Testis (tissue), 3 donors: Measurements from ENCODE around the gene FBXO48. TPM values are rescaled to one million over a fixed set of nuclear protein-coding genes. Genes with fewer than 3 reads are reported as not detected.

Experiments used
- DNase-seq: peaks from one replicate; pipeline ENCODE4 v3.0.0-alpha.2; 2019
- H3K27ac ChIP-seq, 2 donors: fragments of 200-600 bp; sonication (generic); one replicate each; pipeline ENCODE4 v1.5.1; 2019
- H3K27me3 ChIP-seq: fragments of 200-600 bp; sonication (generic); one replicate; pipeline ENCODE4 v1.5.1; 2019
- H3K36me3 ChIP-seq: fragments of 200-600 bp; sonication (generic); one replicate; pipeline ENCODE4 v1.5.1; 2017; ENCODE audit warnings: low read depth; ENCODE audit errors: missing control alignments
- H3K4me1 ChIP-seq: fragments of 200-600 bp; sonication (generic); one replicate; pipeline ENCODE4 v1.5.1; 2019
- H3K4me3 ChIP-seq, 2 donors: fragments of 200-600 bp; sonication (generic); one replicate each; pipeline ENCODE4 v1.5.1; 2017 to 2019
- H3K9me3 ChIP-seq: fragments of 200-600 bp; sonication (generic); one replicate; pipeline ENCODE4 v1.5.1; 2017
- POLR2A ChIP-seq: fragments of 450-650 bp; IDR thresholded peaks from one replicate; pipeline ENCODE4 v1.6.1; 2017; ENCODE audit warnings: antibody characterized with exemption, mild to moderate bottlenecking, moderate library complexity
- WGBS, 2 donors: methylation state at CpG; one replicate each; pipeline ENCODE4 v1.1.5; 2018; 5-methylcytosine and 5-hydroxymethylcytosine counted together
- intact Hi-C: fragments of 100-400 bp; cut with DNase I; formaldehyde crosslinking; loops from one replicate; pipeline ENCODE4 v1.15.1; 2023; ENCODE audit warnings: low total_unique reads
- polyA plus RNA-seq: library from polyadenylated mRNA; stranded (reverse); fragments of 350-450 nt; fragmentation: Illumina TruSeq; extraction: RNeasy Lipid Tissue Mini Kit (QIAGEN cat#74804); gene quantifications from one replicate; pipeline ENCODE4 v1.2.3, GENCODE V29; 2014; ENCODE audit warnings: low read depth, low replicate concordance; ENCODE audit not compliant: insufficient read depth
- total RNA-seq, 2 donors: library from RNA; depleted of rRNA; stranded (reverse); fragments of >200 nt; gene quantifications; one replicate each; pipeline ENCODE4 v1.2.3, GENCODE V29; 2016
- TF ChIP-seq, protein P1 (sequence below), 3 experiments: fragments of 450-650 bp in 2 of 3; fragments of 200-600 bp in 1 of 3; sonication (generic) in 1 of 3; IDR thresholded peaks; one replicate each; pipeline ENCODE4 v1.5.1; 2016 to 2019; ENCODE audit warnings: antibody characterized with exemption in 3 of 3, mild to moderate bottlenecking in 2 of 3, moderate library complexity in 1 of 3

FBXO48 gene
- total and polyA plus RNA-seq, 3 donors from 2014 or later: 1.2 to 2.4 (median 1.7) TPM

DNA sequence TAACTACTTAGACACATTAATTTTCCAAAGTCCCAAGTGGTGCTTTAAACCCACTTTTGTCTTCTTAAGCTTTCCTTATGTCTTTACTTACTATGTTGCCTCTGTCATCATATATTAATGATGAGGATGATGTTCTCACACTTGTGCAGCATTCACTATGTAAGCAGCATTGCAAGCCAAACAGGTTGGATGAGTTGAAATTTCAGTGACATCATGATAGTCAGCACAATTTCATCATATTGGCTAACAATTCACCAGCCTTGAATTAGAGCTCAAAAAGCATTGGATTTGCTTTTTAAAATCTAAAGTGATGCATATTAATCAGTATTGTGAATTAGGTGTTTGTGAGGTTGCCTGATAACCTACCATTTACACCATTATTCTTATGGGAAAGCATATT is 8.0 kb upstream of the FBXO48 start:
- Histone ChIP-seq H3K4me3 (no peak overlapping the region), H3K4me1 (no peaks in the 10 kb centered on the region), H3K36me3 (no peaks in the 10 kb centered on the region), H3K27me3 (no peaks in the 10 kb centered on the region), H3K27ac (no peak overlapping the region), H3K9me3 (no peaks in the 10 kb centered on the region)
- TF ChIP-seq, protein P1, sequence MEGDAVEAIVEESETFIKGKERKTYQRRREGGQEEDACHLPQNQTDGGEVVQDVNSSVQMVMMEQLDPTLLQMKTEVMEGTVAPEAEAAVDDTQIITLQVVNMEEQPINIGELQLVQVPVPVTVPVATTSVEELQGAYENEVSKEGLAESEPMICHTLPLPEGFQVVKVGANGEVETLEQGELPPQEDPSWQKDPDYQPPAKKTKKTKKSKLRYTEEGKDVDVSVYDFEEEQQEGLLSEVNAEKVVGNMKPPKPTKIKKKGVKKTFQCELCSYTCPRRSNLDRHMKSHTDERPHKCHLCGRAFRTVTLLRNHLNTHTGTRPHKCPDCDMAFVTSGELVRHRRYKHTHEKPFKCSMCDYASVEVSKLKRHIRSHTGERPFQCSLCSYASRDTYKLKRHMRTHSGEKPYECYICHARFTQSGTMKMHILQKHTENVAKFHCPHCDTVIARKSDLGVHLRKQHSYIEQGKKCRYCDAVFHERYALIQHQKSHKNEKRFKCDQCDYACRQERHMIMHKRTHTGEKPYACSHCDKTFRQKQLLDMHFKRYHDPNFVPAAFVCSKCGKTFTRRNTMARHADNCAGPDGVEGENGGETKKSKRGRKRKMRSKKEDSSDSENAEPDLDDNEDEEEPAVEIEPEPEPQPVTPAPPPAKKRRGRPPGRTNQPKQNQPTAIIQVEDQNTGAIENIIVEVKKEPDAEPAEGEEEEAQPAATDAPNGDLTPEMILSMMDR (IDR thresholded peaks at IDR 0.05): no peak
- TF ChIP-seq POLR2A: no peak
- no peak for DNase-seq
- intact Hi-C loops: no loop called here

DNA sequence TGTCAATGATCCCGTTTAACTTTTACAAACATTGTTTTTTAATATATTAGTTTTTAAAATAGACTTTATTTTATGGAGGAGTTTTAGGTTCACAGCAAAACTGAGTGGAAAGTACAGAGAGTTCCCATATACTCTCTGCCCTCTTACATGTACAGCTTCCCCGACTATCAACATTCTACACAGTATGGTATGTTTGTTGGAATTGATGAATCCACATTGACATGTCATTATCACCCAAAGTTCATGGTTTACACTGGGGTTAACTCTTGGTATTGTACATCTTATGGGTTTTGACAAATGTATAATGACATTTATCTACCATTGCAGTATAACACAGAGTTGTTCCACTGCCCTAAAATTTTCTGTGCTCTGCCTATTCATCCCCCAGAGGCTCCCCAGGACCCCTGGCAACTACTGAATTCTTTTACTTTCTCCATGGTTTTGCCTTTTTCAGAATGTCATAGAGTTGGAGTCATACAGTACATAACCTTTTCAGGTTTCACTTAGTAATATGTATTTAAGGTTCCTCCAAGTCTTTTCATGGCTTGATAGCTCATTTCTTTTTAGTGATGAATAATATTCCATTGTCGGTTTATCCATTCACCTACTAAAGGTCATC is 5.8 kb upstream of the FBXO48 start:
- Histone ChIP-seq H3K4me1 (no peaks in the 10 kb centered on the region), H3K4me3 (no peak overlapping the region), H3K36me3 (no peaks in the 10 kb centered on the region), H3K27ac (no peak overlapping the region), H3K27me3 (no peaks in the 10 kb centered on the region), H3K9me3 (no peaks in the 10 kb centered on the region)
- DNase-seq: no peak
- intact Hi-C loops: no loop called here
- no peak for TF ChIP-seq POLR2A
- TF ChIP-seq, protein P1 (IDR thresholded peaks at IDR 0.05): no peak
- WGBS, 2 donors: 79 to 85% methylated on average over 3 of the region's 3 CpGs

DNA sequence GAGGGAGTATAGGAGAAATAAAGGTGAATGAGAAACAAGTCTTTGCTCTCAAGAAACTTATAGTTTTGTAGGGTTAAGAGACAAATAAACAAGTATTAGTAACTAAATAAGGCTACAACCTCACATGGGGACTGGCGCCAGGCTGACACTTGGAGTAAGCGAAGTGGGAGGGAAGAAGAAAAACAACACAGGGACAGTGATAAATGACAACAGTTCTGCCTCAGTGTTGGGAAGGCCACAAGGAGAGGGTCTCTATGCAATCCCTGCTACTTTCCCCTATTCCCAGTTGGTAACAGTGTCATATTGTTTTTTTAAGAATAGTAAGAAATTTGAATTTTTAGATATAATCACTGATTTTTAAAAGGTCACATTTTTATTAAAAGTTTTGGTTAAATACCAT is 4.3 kb upstream of the FBXO48 start:
- Histone ChIP-seq H3K27ac (no peak overlapping the region), H3K4me1 (peaks cover under 1% of the 10 kb centered on the region), H3K4me3 (no peak overlapping the region), H3K9me3 (no peaks in the 10 kb centered on the region), H3K36me3 (no peaks in the 10 kb centered on the region), H3K27me3 (no peaks in the 10 kb centered on the region)
- 97 to 99% methylated on average over 2 of the region's 2 CpGs for WGBS, 2 donors
- intact Hi-C loops: no loop called here
- TF ChIP-seq, protein P1 (IDR thresholded peaks at IDR 0.05): no peak
- TF ChIP-seq POLR2A: no peak
- DNase-seq: no peak

DNA sequence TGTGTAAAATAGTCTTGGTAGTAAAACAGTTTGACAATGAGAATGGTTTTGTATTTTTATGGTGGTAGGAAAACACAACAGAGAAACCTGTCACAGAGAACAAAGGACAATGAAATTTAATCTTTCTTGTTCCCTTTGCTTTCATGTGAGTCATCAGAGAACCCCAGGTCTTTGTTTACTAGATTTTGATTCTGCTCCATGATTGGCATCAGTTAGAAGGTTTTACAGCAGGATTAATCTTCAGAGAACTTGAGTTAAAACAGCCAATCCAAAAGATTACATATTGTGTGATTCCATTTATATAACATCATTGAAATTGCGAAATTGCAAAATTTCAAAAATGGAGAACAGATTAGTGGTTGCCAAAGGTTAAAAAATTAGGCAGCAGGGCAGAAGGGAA is 2.8 kb upstream of the FBXO48 start:
- intact Hi-C loops: no loop called here
- DNase-seq: no peak
- Histone ChIP-seq H3K27me3 (no peaks in the 10 kb centered on the region), H3K36me3 (no peaks in the 10 kb centered on the region), H3K4me3 (no peak overlapping the region), H3K27ac (no peak overlapping the region), H3K9me3 (no peaks in the 10 kb centered on the region), H3K4me1 (peaks cover 6% of the 10 kb centered on the region)
- no peak for TF ChIP-seq POLR2A
- TF ChIP-seq, protein P1 (IDR thresholded peaks at IDR 0.05): no peak
- 84 to 100% methylated on average over 1 of the region's 1 CpG for WGBS, 2 donors

DNA sequence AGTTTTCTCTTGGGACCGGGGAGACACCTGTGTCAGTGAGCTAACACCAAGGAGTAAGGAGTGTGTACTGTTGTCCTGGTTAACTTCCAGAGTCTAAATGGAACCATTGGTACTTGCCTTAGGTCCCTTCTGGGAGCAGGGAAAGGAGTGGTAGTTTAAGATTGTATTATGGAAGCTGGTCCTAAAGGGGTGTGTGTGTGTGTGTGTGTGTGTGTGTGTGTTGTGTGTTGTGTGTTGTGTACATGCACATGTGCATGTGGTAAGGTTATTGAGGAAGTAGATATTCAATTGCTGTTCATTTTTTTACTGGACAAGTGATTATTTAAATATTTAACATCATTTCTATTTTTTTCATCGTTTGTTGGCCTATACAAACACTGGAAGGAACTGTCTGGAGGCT is 1.7 kb upstream of the FBXO48 start:
- no peak for TF ChIP-seq POLR2A
- TF ChIP-seq, protein P1 (IDR thresholded peaks at IDR 0.05): no peak
- DNase-seq: no peak
- Histone ChIP-seq H3K36me3 (no peaks in the 10 kb centered on the region), H3K4me1 (peaks cover 6% of the 10 kb centered on the region), H3K27me3 (no peaks in the 10 kb centered on the region), H3K9me3 (no peaks in the 10 kb centered on the region), H3K4me3 (no peak overlapping the region), H3K27ac (no peak overlapping the region)
- intact Hi-C loops: no loop called here
- WGBS, 2 donors: 55 to 63% methylated on average over 2 of the region's 2 CpGs
